Mesodermal cell (in vitro differentiated cells): ENCODE data around the gene SEPTIN3.
A peak's percentile ranks its signal among the peaks of the same experiment; 100 is the strongest.

Source experiments
- H3K27ac ChIP-seq: 2 replicates; pipeline ENCODE4 v1.7.0; 2013; ENCODE audit warnings: mild to moderate bottlenecking, low read depth, low read length, moderate library complexity; ENCODE audit not compliant: severe bottlenecking
- H3K36me3 ChIP-seq: 2 replicates; pipeline ENCODE4 v1.7.1; 2013; ENCODE audit warnings: mild to moderate bottlenecking, low read length, moderate library complexity; ENCODE audit not compliant: control insufficient read depth, insufficient read depth
- H3K4me1 ChIP-seq: one replicate; pipeline ENCODE4 v1.7.1; 2013; ENCODE audit warnings: mild to moderate bottlenecking, low read length; ENCODE audit not compliant: insufficient read depth, control insufficient read depth, poor library complexity, severe bottlenecking
- H3K4me3 ChIP-seq: 2 replicates; pipeline ENCODE4 v1.7.0; 2013; ENCODE audit warnings: low read length, control low read depth, mild to moderate bottlenecking; ENCODE audit not compliant: insufficient read depth, poor library complexity, severe bottlenecking; ENCODE audit errors: extremely low read depth
- H3K9me3 ChIP-seq: 2 replicates; pipeline ENCODE4 v1.7.1; 2013; ENCODE audit warnings: mild to moderate bottlenecking, low read length, moderate library complexity; ENCODE audit not compliant: control insufficient read depth
- WGBS, 2 experiments: methylation state at CpG; one replicate each; pipeline ENCODE4 v1.1.5; 2013; ENCODE audit warnings: missing lambda C conversion rate in 2 of 2; ENCODE audit not compliant: insufficient coverage in 2 of 2; 5-methylcytosine and 5-hydroxymethylcytosine counted together

SEPTIN3 gene

GRCh38 chr22:41931701-41932269 lies 37.5 kb upstream of the SEPTIN3 start:
- no peaks in the 10 kb centered on the region for H3K9me3 ChIP-seq
- no peaks in the 10 kb centered on the region for H3K4me1 ChIP-seq
- WGBS, 2 experiments: 89 to 95% methylated on average over 9 to 10 of the region's 10 CpGs
- peaks cover under 1% of the 10 kb centered on the region for H3K36me3 ChIP-seq
- no peak overlapping the region for H3K27ac ChIP-seq
- no peak overlapping the region for H3K4me3 ChIP-seq

DNA sequence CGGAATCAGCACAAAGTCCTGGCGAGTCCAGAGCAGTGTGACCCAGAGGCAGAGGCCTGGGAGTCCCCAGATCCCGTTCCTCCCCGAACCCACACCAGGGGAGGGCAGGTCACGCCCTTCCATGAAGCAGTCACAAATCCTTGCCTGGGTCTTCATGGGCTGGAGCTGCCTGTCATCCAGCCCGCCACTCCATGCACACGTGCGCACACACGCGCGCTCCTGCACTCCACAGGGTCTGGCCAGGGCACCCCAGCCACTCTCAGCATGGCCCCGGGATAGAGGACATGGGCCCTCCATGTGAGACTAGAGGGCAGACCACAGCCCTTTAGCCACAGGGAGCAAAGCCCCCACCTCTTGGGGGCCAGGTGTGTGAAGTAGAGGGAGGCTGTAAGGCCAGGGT lies 36.9 kb upstream of the SEPTIN3 start:
- WGBS, 2 experiments: 90 to 97% methylated on average over 11 to 12 of the region's 12 CpGs
- Histone ChIP-seq H3K36me3 (peaks cover 6% of the 10 kb centered on the region), H3K27ac (no peak overlapping the region), H3K4me1 (no peaks in the 10 kb centered on the region), H3K4me3 (no peak overlapping the region), H3K9me3 (no peaks in the 10 kb centered on the region)

GRCh38 chr22:41933411-41934177 lies 35.6 kb upstream of the SEPTIN3 start:
- 89 to 90% methylated on average over 5 to 16 of the region's 16 CpGs for WGBS, 2 experiments
- Histone ChIP-seq H3K36me3 (peaks cover 12% of the 10 kb centered on the region), H3K4me3 (no peak overlapping the region)

DNA sequence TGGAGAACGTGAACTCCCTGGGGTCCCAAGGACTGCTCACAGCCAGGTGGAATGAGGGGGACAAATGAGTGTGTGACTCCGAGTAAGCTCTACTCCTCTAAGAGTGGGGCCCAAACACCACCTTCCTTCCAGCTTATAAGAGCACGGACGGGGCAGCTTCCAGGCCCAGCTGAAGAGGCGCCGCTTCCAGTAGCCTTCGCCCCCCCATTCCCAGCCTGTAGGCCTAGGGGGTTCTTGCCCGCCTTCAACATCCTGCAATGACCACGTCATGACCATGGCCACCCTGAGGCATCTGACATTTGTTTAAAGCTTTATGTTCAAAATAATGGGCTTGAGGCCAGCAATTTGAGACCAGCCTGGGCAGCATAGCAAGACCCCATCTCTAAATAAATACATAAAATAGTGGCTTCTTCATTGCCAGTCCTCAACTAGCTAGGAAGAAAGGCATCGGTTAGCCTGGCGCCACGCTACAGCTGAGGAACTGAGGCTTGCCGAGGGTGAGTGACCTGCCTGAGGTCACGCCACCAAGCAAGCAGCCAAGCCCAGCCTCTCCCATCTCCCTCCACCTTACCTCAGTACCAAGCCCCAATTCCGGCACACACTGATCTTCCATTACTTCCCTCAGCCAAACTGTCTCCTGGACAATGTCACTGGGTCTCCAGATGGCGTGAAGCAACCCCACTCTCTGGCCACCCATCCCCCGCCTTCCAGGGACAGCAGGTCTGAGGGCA lies 34.8 kb upstream of the SEPTIN3 start:
- H3K4me1 ChIP-seq: no peaks in the 10 kb centered on the region
- no peak overlapping the region for H3K4me3 ChIP-seq
- H3K36me3 ChIP-seq: peaks cover 21% of the 10 kb centered on the region
- no peak overlapping the region for H3K27ac ChIP-seq
- H3K9me3 ChIP-seq: no peaks in the 10 kb centered on the region
- 94 to 96% methylated on average over 12 to 17 of the region's 17 CpGs for WGBS, 2 experiments

More at GRCh38 chr22:41933411-41934177, 35.6 kb upstream of the SEPTIN3 start:
- no peak overlapping the region for H3K27ac ChIP-seq
- no peaks in the 10 kb centered on the region for H3K9me3 ChIP-seq
- no peaks in the 10 kb centered on the region for H3K4me1 ChIP-seq

GRCh38 chr22:41935015-41935351 lies 34.3 kb upstream of the SEPTIN3 start:
- no peak overlapping the region for H3K27ac ChIP-seq
- no peak overlapping the region for H3K4me3 ChIP-seq
- H3K4me1 ChIP-seq: no peaks in the 10 kb centered on the region
- H3K36me3 ChIP-seq: peaks cover 23% of the 10 kb centered on the region
- no peaks in the 10 kb centered on the region for H3K9me3 ChIP-seq
- WGBS, 2 experiments: 92% methylated on average over 2 of the region's 4 CpGs; no CpG with 5 or more reads in 1 of the 2 experiments

- WGBS, 2 experiments: 87 to 98% methylated on average over 6 to 9 of the region's 9 CpGs
- Histone ChIP-seq H3K9me3 (no peaks in the 10 kb centered on the region), H3K4me3 (no peak overlapping the region), H3K36me3 (peaks cover 28% of the 10 kb centered on the region), H3K4me1 (no peaks in the 10 kb centered on the region), H3K27ac (no peak overlapping the region)
Measured at GRCh38 chr22:41935509-41935908, 33.7 kb upstream of the SEPTIN3 start.

GRCh38 chr22:41936894-41937169 lies 32.4 kb upstream of the SEPTIN3 start:
- Histone ChIP-seq H3K27ac (no peak overlapping the region), H3K36me3 (peaks cover 35% of the 10 kb centered on the region), H3K4me1 (no peaks in the 10 kb centered on the region), H3K4me3 (no peak overlapping the region), H3K9me3 (no peaks in the 10 kb centered on the region)
- 100% methylated on average over 1 of the region's 2 CpGs for WGBS, 2 experiments

DNA sequence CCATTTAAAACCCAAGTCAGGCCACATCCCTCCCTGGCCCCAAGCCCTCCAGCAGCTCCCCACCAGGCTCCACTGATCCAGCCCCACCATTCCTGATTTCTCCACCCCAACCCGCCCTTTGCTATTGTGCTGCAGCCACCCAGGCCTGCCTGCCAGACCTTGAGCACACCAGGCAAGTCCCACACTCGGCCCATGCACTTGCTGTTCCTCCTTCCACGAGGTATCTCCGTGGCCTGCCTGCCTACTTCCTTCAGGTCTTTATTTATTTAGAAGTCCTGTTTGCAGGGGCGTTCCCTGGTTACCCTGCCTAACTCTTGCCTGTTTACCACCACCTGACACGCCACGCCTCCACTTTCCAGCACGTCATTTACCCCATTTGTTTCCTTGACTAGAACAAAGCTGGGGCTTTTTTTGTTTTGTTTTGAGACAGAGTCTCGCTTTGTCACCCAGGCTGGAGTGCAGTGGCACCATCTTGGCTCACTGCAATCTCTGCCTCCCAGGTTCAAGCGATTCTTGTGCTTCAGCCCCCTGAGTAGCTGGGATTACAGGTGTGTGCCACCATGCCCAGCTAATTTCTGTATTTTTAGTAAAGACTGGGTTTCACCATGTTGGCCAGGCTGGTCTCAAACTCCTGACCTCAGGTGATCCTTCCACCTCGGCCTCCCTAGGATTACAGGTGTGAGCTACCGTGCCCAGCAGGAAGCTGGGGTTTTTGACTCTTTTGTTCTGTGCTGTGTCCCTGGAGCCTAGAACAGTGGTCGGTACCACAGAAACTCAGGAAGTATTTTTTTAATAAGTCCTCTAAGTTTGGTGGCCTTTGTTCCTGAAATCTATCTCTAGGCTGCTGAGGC lies 29.0 kb upstream of the SEPTIN3 start:
- peaks cover 61% of the 10 kb centered on the region for H3K36me3 ChIP-seq
- WGBS, 2 experiments: 89 to 90% methylated on average over 9 to 13 of the region's 13 CpGs
- H3K27ac ChIP-seq: peak overlapping the region; percentile 77
- no peaks in the 10 kb centered on the region for H3K4me1 ChIP-seq
- no peak overlapping the region for H3K4me3 ChIP-seq
- H3K9me3 ChIP-seq: no peaks in the 10 kb centered on the region

DNA sequence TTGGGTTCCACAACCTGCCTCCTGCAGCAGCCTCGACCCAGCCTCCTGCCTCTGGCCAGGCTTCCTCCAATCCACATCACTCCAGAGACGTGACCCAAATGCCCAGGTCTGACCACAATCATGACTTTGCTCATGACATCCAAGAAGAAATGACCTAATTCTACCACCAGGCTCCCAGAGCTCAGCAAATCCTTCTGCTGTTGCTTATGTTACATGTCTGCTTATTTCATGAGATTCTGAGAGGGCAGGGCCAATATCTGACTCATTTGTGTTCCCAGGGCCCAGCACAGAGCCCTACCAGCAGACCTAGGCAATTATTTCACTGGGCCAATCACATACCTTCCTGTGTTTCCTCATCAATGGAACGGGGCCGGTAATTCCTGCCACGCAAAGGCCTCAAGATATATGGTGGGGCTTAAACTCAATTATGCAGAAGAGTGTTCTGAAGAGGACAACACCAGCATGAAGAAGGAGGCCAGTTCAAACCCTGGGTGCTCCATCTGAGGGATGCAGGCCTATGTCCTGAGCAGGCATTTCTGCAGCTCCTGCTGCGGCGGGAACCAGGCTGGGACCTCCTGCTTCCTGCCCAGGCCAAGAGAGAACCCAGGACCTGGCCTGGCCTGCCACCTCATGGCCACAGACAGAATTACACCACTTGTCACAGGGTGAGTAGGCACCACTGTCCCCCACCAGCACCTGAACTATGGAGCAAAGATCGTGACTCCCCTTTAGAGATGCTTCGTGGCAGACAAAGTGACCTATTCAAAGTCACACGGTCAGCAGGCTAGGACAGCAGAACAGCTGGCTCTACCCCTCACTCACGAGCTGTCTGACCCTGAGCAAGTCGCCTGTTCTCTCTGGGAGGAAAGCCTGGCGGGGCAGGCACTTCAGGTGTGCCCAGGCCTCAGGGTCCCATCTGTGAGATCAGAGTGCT lies 28.1 kb upstream of the SEPTIN3 start:
- 61 to 72% methylated on average over 11 of the region's 13 CpGs for WGBS, 2 experiments
- Histone ChIP-seq H3K36me3 (peaks cover 62% of the 10 kb centered on the region), H3K4me1 (peaks cover 3% of the 10 kb centered on the region), H3K27ac (peak overlapping the region; percentile 77), H3K9me3 (no peaks in the 10 kb centered on the region), H3K4me3 (no peak overlapping the region)
